Epithelial cell of esophagus (primary cell): ENCODE measurements around the gene MTCP1.

ENCODE experiments used
- DNase-seq: peaks from one replicate; pipeline ENCODE4 v3.0.0; 2010; ENCODE audit warnings: low read depth
- H3K4me3 ChIP-seq: 2 replicates; pipeline ENCODE4 v1.5.1; 2011; ENCODE audit warnings: mild to moderate bottlenecking, low read length, control low read depth
- TF ChIP-seq, protein P1 (sequence below): IDR thresholded peaks from 2 replicates; pipeline ENCODE4 v1.5.1; 2011; ENCODE audit warnings: low read depth, mild to moderate bottlenecking, low read length, control low read depth, inconsistent platforms; ENCODE audit not compliant: insufficient read depth; ENCODE audit errors: missing control alignments

The MTCP1 gene

DNA sequence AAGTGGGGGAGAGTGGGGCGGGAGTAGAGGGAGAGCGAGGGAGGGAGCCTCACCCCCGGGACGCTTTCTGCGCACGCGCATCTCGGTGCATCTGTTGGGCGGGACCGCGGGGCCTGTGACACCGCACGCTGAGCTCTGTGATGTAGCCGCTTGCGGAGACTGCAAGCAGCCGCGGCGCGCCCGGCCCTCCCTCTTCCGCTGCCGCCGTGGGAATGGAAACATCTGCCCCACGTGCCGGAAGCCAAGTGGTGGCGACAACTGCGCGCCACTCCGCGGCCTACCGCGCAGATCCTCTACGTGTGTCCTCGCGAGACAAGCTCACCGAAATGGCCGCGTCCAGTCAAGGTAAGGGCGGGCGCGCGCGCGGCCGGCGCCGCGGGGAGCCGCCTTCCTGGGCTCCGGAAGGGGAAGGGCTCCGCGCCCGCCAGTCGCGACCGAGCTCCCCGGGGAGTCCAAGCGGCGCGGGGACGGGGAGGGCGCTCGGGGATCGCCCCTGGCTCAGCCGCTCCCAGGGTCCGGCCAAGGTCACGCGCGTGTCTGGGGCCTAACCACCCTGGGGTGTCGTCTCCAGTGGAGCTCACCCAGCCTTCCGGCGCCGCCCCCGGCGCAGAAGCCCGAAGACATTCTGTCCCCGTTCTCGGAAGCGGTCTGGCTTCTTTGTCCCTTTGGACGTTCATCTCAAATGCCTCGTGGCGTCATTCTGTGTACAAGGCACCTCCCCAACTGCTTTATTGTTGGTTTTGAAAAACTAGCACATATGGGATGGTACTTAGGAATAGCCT lies 44.0 kb downstream of the MTCP1 start, which contains the start of gene FUNDC2:
FUNDC2 (plus strand) TSS at position 118 of the 782 bp plus-strand sequence; CDS start at position 213, 95 bp downstream.
- peak within 1 kb of the TSS; percentile 79 for H3K4me3 ChIP-seq
- DNase-seq = peak; percentile 91
- TF ChIP-seq, protein P1, sequence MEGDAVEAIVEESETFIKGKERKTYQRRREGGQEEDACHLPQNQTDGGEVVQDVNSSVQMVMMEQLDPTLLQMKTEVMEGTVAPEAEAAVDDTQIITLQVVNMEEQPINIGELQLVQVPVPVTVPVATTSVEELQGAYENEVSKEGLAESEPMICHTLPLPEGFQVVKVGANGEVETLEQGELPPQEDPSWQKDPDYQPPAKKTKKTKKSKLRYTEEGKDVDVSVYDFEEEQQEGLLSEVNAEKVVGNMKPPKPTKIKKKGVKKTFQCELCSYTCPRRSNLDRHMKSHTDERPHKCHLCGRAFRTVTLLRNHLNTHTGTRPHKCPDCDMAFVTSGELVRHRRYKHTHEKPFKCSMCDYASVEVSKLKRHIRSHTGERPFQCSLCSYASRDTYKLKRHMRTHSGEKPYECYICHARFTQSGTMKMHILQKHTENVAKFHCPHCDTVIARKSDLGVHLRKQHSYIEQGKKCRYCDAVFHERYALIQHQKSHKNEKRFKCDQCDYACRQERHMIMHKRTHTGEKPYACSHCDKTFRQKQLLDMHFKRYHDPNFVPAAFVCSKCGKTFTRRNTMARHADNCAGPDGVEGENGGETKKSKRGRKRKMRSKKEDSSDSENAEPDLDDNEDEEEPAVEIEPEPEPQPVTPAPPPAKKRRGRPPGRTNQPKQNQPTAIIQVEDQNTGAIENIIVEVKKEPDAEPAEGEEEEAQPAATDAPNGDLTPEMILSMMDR = no peak

DNA sequence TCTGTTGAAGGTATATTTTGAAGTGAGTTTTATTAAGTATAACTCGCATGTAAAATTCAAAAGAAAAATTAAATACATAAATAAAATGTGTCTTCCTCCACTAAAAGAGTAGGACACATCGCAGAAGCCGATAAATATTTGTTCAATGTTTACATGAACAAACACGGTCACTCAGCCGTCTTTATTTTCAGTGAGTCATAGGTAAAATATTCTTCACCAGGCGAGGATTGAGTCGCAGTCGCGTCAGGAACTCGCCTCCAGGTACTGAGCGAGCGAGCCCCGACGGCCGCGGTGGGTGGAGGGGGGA lies 44.6 kb downstream of the MTCP1 start:
- TF ChIP-seq, protein P1 = no peak
- peak overlapping the region; percentile 79 for H3K4me3 ChIP-seq
- no peak for DNase-seq

DNA sequence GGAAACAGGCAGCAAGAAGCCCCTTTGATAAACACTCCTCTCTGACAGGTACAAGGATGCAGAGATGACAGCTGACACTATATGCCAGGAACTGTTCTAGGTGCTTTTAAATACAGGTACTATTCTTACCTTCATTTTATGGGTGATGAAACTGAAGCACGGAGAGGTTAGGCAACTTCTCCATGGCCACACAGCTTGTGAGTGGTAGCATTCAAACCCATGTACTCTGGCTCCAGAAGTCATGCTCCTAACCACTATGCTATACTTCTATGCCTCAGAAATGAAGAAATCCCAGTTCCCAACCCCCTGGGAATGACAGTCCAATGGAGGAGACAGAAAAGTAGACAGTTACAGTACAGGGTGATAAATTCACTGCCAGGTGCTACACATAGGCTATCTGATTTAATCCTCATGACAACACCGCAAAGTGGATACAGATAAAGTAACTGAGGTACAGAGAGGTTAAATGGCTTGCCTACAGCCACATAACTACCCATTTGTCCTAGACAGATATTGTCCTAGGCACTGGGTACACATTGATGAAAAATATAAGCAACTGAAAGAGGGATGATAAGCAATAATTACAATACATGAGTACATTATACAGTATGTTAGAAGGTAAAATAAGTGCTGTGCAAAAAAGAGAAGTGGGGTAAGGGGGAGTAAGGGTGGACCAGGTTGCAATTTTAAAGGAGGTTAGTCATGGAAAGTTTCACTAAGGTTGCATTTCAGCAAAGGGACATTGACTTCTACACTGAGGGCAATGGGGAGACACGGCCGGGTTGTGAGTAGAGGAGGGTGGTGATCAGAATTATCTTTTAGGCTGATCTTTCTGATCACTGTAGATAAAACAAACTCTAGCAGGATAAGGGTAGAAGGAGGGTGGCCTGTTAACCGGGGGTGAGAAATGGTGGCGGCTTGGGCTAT lies 46.8 kb downstream of the MTCP1 start:
- DNase-seq = no peak
- no peak overlapping the region for H3K4me3 ChIP-seq
- TF ChIP-seq, protein P1 = no peak

DNA sequence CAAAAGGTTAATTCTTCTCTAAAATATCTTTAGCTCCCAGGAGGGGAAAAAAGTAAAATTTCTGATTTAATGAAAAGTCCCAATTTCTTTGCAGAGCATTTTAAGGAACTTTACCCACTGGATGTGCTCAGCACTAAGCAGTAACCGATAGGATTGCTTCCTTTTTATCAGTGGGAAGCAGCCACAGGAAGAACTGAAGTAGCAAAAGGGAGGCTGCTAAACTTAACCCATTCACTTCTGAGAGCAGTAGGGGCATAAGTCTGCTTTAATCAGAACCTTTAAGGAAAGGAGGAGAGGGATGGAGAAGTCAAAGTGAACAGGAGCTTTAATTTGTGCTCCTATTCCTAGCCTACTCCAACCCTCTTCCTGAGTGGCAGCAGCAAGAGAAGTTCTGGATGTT lies 48.4 kb downstream of the MTCP1 start, which contains the start of gene F8:
F8 (minus strand) TSS at position 139 of the 400 bp plus-strand sequence. CDS start 171 bp downstream, outside the sequence.
- no peak for DNase-seq
- H3K4me3 ChIP-seq = no peak within 1 kb of the TSS

DNA sequence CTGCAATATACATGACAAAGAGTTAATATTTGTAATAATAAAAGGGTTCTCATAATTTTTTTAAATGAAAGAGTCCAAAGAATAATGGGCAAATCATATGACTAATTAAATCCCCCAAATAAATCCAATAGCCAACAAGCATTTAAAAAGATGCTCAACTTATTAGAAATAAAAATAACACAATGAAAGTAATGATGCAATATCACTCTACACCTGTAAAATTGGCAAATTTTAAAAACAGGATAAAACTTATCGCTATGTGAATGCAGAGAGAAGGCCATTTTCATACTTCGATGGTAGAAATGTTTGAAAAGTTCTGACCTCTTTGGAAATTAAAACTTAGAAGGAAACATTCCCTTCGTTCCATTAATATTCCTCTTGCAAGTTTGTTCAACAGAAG lies 50.3 kb downstream of the MTCP1 start:
- TF ChIP-seq, protein P1 = no peak
- no peak overlapping the region for H3K4me3 ChIP-seq
- DNase-seq = no peak

More for the DNA sequence above, 48.4 kb downstream of the MTCP1 start, which contains the start of gene F8:
- TF ChIP-seq, protein P1 = no peak
